GM23248 (cell line): ENCODE data around the gene QRICH2. TPM values are rescaled to one million over a fixed set of nuclear protein-coding genes. Genes with fewer than 3 reads are reported as not detected.

ENCODE experiments used
- DNase-seq: peaks from one replicate; pipeline ENCODE4 v3.0.0-alpha.2; 2015
- H2AFZ ChIP-seq: fragments of 200-600 bp; sonication (generic); 2 replicates; pipeline ENCODE4 v1.6.1; 2016; ENCODE audit warnings: antibody characterized with exemption
- H3F3A ChIP-seq: fragments of 200-600 bp; sonication (generic); 2 replicates; pipeline ENCODE4 v1.6.1; 2016; ENCODE audit warnings: mild to moderate bottlenecking, antibody characterized with exemption, mixed run types; ENCODE audit not compliant: insufficient read depth
- H3K27ac ChIP-seq: fragments of 200-600 bp; sonication (generic); 2 replicates; pipeline ENCODE4 v1.5.1; 2016; ENCODE audit warnings: mild to moderate bottlenecking
- H3K27me3 ChIP-seq: fragments of 200-600 bp; sonication (generic); replicated peaks from 2 replicates; pipeline ENCODE4 v1.6.1; 2016; ENCODE audit warnings: mild to moderate bottlenecking; ENCODE audit not compliant: insufficient read depth
- H3K36me3 ChIP-seq: fragments of 200-600 bp; sonication (generic); 2 replicates; pipeline ENCODE4 v1.6.1; 2016; ENCODE audit warnings: low read depth, mild to moderate bottlenecking
- H3K4me1 ChIP-seq: fragments of 200-600 bp; sonication (generic); 2 replicates; pipeline ENCODE4 v1.6.1; 2016; ENCODE audit warnings: mild to moderate bottlenecking; ENCODE audit not compliant: insufficient read depth
- H3K4me2 ChIP-seq: fragments of 200-600 bp; sonication (generic); one replicate; pipeline ENCODE4 v1.6.1; 2016; ENCODE audit warnings: mild to moderate bottlenecking; ENCODE audit not compliant: unreplicated experiment
- H3K4me3 ChIP-seq: fragments of 200-600 bp; sonication (generic); 2 replicates; pipeline ENCODE4 v1.5.1; 2016; ENCODE audit warnings: mild to moderate bottlenecking
- H3K79me2 ChIP-seq: fragments of 200-600 bp; sonication (generic); 2 replicates; pipeline ENCODE4 v1.6.1; 2016; ENCODE audit warnings: mild to moderate bottlenecking; ENCODE audit not compliant: insufficient read depth
- H3K9ac ChIP-seq: fragments of 200-600 bp; sonication (generic); 2 replicates; pipeline ENCODE4 v1.6.1; 2016; ENCODE audit warnings: mild to moderate bottlenecking
- H3K9me2 ChIP-seq: fragments of 200-600 bp; sonication (generic); 2 replicates; pipeline ENCODE4 v1.6.1; 2016; ENCODE audit warnings: mixed run types, mild to moderate bottlenecking, moderate library complexity; ENCODE audit not compliant: insufficient read depth
- H3K9me3 ChIP-seq: fragments of 200-600 bp; sonication (generic); one replicate; pipeline ENCODE4 v1.6.1; 2017; ENCODE audit warnings: low read depth
- H4K20me1 ChIP-seq: fragments of 200-600 bp; sonication (generic); 2 replicates; pipeline ENCODE4 v1.6.0; 2016; ENCODE audit not compliant: insufficient read depth
- EZH2 ChIP-seq: fragments of 200-600 bp; sonication (generic); IDR thresholded peaks from 2 replicates; pipeline ENCODE4 v1.6.1; 2018; ENCODE audit warnings: antibody characterized with exemption, mild to moderate bottlenecking; ENCODE audit not compliant: insufficient read depth, poor library complexity, severe bottlenecking
- EZH2phosphoT487 ChIP-seq: fragments of 200-600 bp; sonication (generic); IDR thresholded peaks from 2 replicates; pipeline ENCODE4 v1.6.1; 2018; ENCODE audit warnings: antibody characterized with exemption, moderate library complexity, mild to moderate bottlenecking, low read depth; ENCODE audit not compliant: insufficient read depth
- WGBS, 2 experiments: methylation state at CpG; one replicate each; pipeline ENCODE4 v1.1.6; 2015 to 2017; ENCODE audit warnings: low lambda C conversion rate in 2 of 2, low coverage in 1 of 2; ENCODE audit errors: missing lambda C conversion rate in 2 of 2; 5-methylcytosine and 5-hydroxymethylcytosine counted together
- in situ Hi-C: fragments of 300-500 bp; cut with MboI; formaldehyde crosslinking; loops from 2 replicates; pipeline ENCODE4 v1.15.0; 2020
- polyA plus RNA-seq: library from polyadenylated mRNA; unstranded; fragments of >200 nt; fragmentation: Nextera tagmentation; extraction: Ambion mirVana; gene quantifications from 2 replicates; pipeline ENCODE4 v1.2.1, GENCODE V29; 2016
- total RNA-seq: library from RNA; depleted of rRNA; stranded (reverse); fragments of >200 nt; shearing (Covaris generic); gene quantifications from 2 replicates; pipeline ENCODE4 v1.2.3, GENCODE V29; 2014

QRICH2 gene
- total and polyA plus RNA-seq, 2 experiments from 2014 or later: 1.3 to 4.0 TPM

DNA sequence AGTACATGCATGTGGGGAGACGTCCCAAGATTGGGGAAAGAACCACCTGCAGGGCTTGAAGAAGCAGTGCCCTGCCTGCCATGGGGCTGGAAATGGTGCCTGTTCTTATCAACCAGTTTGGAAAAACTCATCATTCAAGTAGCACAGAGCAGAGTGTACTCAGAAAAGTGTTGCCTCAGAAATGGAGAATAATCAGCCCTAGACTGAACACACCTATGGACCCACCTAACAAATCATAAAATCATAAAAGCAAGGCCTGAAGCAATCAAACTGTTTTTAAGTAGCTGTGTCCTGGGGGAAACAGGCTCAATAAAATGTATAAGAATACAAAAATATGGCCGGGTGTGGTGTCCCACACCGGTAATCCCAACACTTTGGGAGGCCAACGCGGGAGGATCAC, 11.2 kb downstream of the QRICH2 start:
- Histone ChIP-seq H4K20me1 (no peaks in the 10 kb centered on the region), H2AFZ (no peak overlapping the region), H3K4me1 (no peaks in the 10 kb centered on the region), H3F3A (no peaks in the 10 kb centered on the region), H3K9me3 (no peaks in the 10 kb centered on the region), H3K36me3 (no peaks in the 10 kb centered on the region), H3K79me2 (no peaks in the 10 kb centered on the region), H3K9ac (no peak overlapping the region), H3K27ac (no peak overlapping the region), H3K27me3 (no peaks in the 10 kb centered on the region), H3K9me2 (no peaks in the 10 kb centered on the region), H3K4me3 (no peak overlapping the region), H3K4me2 (no peak overlapping the region)
- no peak for DNase-seq
- in situ Hi-C loops: loop anchor here (25.0 kb wide), 1 partner anchor 385 kb away; the partner anchor contains the start of gene MRPL38
- 96 to 98% methylated on average over 5 of the region's 5 CpGs for WGBS, 2 experiments
- TF ChIP-seq EZH2phosphoT487 (no peak), EZH2 (no peak)

DNA sequence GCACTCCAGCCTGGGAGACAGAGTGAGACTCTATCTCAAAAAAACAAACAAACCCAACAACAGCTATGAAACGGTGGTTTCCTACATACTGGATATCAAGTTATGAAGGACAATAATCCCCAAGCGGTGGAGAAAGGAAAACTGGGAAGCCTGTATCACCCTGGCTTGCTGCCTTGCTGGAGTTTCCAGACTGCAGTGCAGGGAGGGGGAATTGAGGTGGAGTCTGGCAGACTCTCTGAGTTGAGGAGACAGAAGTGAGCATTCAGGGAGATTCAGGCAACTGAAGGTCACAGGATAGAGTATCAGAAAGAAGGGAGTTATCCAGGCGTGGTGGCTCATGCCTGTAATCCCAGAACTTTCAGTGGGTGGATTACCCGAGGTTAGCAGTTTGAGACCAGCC, 11.9 kb downstream of the QRICH2 start:
- H2AFZ ChIP-seq: no peak overlapping the region
- no peak for DNase-seq
- H3K9me2 ChIP-seq: no peaks in the 10 kb centered on the region
- no peaks in the 10 kb centered on the region for H3K79me2 ChIP-seq
- no peaks in the 10 kb centered on the region for H4K20me1 ChIP-seq
- 64 to 70% methylated on average over 4 of the region's 4 CpGs for WGBS, 2 experiments
- TF ChIP-seq EZH2 (no peak), EZH2phosphoT487 (no peak)
- H3K9me3 ChIP-seq: no peaks in the 10 kb centered on the region
- no peaks in the 10 kb centered on the region for H3K4me1 ChIP-seq
- H3K4me2 ChIP-seq: no peak overlapping the region
- no peak overlapping the region for H3K4me3 ChIP-seq
- no peaks in the 10 kb centered on the region for H3K36me3 ChIP-seq
- no peaks in the 10 kb centered on the region for H3K27me3 ChIP-seq
- no peaks in the 10 kb centered on the region for H3F3A ChIP-seq
- in situ Hi-C loops: loop anchor here (25.0 kb wide), 1 partner anchor 384 kb away; the partner anchor contains the start of gene MRPL38
- no peak overlapping the region for H3K27ac ChIP-seq
- H3K9ac ChIP-seq: no peak overlapping the region

DNA sequence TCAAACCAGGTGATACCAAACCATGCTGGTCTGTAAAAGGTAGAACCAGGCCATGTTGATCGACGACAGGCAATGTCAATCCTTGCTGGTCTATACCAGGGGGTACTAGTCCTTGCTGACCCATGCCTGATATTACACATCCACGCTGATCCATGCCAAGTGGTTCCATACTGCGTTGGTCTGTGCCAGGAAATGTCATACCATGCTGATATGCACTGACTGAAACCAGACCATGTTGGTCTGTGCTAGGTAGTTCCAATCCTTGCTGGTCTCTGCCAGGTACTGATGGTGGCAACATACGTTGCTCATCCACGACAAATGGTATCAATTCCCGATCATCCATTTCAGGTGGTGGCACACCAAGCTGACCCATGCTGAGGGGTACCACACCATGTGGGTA, 15.0 kb downstream of the QRICH2 start:
- in situ Hi-C loops: loop anchor here (25.0 kb wide), 1 partner anchor 381 kb away; the partner anchor contains the start of gene MRPL38
- TF ChIP-seq EZH2phosphoT487 (no peak), EZH2 (no peak)
- no peak overlapping the region for H3K4me2 ChIP-seq
- H3K9ac ChIP-seq: no peak overlapping the region
- H2AFZ ChIP-seq: no peak overlapping the region
- no peaks in the 10 kb centered on the region for H3K4me1 ChIP-seq
- DNase-seq: no peak
- H3K27me3 ChIP-seq: no peaks in the 10 kb centered on the region
- no peaks in the 10 kb centered on the region for H3F3A ChIP-seq
- WGBS, 2 experiments: 90 to 92% methylated on average over 7 of the region's 7 CpGs
- H3K79me2 ChIP-seq: no peaks in the 10 kb centered on the region
- H3K36me3 ChIP-seq: no peaks in the 10 kb centered on the region
- H4K20me1 ChIP-seq: no peaks in the 10 kb centered on the region
- H3K9me3 ChIP-seq: no peaks in the 10 kb centered on the region
- H3K4me3 ChIP-seq: no peak overlapping the region
- H3K9me2 ChIP-seq: no peaks in the 10 kb centered on the region
- no peak overlapping the region for H3K27ac ChIP-seq

DNA sequence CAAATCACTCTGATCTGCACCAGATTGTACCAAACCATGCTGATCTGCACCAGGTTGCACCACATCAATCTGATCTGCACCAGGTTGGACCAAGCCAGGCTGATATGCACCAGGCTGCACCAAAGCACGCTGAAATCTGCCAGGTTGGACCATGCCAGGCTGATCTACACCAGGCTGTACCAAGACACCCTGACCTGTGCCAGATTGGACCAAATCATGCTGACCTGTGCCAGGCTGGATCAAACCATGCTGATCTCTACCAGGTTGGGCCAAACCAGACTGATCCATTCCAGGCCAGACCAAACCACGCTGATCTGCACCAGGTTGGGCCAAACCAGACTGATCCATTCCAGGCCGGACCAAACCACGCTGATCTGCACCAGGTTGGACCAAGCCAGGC, 15.5 kb downstream of the QRICH2 start:
- H3K9me3 ChIP-seq: no peaks in the 10 kb centered on the region
- 94 to 98% methylated on average over 4 of the region's 4 CpGs for WGBS, 2 experiments
- no peak for DNase-seq
- no peaks in the 10 kb centered on the region for H3K9me2 ChIP-seq
- H3F3A ChIP-seq: no peaks in the 10 kb centered on the region
- no peak overlapping the region for H2AFZ ChIP-seq
- no peak overlapping the region for H3K9ac ChIP-seq
- no peak for TF ChIP-seq EZH2
- no peak overlapping the region for H3K27ac ChIP-seq
- no peaks in the 10 kb centered on the region for H3K36me3 ChIP-seq
- in situ Hi-C loops: loop anchor here (25.0 kb wide), 1 partner anchor 380 kb away; the partner anchor contains the start of gene MRPL38
- no peaks in the 10 kb centered on the region for H3K4me1 ChIP-seq
- H3K27me3 ChIP-seq: no peaks in the 10 kb centered on the region
- no peaks in the 10 kb centered on the region for H3K79me2 ChIP-seq
- no peak overlapping the region for H3K4me2 ChIP-seq
- no peaks in the 10 kb centered on the region for H4K20me1 ChIP-seq
- no peak overlapping the region for H3K4me3 ChIP-seq
